Measurements from ENCODE around the gene PLEKHG5.
A peak's percentile ranks its signal among the peaks of the same experiment; 100 is the strongest.
"Not testable (repeated sequence)": the region's sequence is repeated elsewhere in the genome, so short reads cannot be mapped to it uniquely, and the experiment has no call there.

Gene PLEKHG5

GRCh38 chr1:6445062-6445763 is 46.3 kb downstream of the PLEKHG5 start:
- no peak for DNase-seq

DNA sequence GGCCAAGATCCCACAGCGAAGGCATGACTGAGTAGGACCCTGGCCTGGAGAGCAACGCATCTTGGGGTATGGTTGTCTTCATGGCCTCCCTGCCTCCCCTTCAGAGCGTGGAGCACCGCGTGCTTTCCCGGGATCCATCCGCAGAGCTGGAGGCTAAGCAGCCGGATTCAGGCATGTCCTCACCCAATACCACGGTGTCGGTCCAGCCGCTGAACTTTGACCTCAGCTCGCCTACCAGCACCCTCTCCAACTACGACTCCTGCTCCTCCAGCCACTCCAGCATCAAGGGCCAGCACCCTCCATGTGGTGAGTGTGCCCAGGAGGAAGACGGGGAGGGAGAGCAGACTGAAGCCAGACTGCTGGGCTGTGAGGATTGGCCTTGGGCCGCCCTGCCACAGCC is 47.1 kb downstream of the PLEKHG5 start:
- DNase-seq: no peak

- DNase-seq: no peak
These were observed 47.9 kb downstream of the PLEKHG5 start for GRCh38 chr1:6443339-6444115.

DNA sequence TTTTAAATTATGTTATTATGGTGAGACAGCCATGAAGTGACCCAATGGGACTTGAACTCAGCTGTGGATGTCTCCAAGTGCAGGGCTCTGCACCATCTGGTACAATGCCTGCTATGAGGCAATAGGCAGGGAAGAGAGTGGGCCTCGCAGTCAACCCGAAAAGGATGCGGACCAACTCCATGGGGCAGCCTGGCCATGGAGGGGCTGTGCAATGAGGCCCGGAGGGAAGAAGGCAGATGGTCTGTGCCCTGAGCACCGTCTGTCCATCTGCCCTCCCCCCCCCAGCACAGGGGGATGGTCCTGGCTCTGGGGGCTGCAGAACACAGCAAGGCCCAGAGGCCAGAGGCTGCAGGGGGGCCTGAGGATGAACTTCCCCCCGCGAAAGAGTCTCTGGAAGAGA is 49.9 kb downstream of the PLEKHG5 start:
- DNase-seq: no peak

- peak; percentile 62 for DNase-seq
These were observed 51.0 kb downstream of the PLEKHG5 start for GRCh38 chr1:6440198-6441126.

DNA sequence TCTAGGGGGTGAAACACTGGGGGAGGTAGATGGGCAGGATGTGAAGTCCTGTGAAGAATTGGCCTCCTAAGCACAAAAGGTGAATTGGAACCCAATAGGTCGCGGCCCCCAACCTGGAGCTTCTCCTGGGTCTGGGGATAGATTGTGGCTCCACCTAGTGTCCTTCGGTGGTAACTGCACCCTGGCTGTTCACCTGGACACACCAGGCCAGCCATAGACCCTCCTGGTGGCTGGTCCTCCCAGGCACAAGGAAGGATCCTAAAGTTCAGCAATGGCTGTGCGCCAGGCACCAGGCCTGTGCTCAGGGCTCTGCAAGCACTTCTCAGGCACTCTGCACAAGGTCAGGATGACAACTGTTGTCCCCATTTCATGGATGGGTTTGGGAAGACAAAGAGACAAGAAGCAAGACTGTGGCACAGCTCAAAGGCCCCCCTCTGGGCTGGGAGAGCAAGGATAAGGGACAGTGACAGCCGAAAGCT is 53.4 kb downstream of the PLEKHG5 start:
- peak; percentile 72 for DNase-seq

GRCh38 chr1:6437012-6437700 is 54.3 kb downstream of the PLEKHG5 start:
- peak; percentile 72 for DNase-seq

GRCh38 chr1:6436277-6436676 is 55.2 kb downstream of the PLEKHG5 start:
- DNase-seq: not testable (repeated sequence)

DNA sequence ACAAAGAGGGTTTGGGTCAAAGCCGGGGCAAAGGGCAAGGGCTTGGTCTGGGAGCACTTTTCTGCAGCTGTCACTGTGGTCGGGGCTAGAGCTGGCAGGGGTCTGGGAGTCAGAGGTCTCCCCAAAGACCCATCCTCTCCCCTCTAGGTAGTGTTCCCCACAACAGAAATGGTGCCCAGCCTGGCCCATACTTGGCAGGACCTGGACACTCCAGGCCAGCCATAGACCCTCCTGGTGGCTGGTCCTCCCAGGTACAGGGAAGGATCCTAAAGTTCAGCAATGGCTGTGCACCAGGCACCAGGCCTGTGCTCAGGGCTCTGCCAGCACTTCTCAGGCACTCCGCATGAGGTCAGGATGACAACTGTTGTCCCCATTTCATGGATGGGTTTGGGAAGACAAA is 55.9 kb downstream of the PLEKHG5 start:
- no peak for DNase-seq

- DNase-seq: no peak
These were observed 56.3 kb downstream of the PLEKHG5 start for GRCh38 chr1:6435129-6435528.

DNA sequence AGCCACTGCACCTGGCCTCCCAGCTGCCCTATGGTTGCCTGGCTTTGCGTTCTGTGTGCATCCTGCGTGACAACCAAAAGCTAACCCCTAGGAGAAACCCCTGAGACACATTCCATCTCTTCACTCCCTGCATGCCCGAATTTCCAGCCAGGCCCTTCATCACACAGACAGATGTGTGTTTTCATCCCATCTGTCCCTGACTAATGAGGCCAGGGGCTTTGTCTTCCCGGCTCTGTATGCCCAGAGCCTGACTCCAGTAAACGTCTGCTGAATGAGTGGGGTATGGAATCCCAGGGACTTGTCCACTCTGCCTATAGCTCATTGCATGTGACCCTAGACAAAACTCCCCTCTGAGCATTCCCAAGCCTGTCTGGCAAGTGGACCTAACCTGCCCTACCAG is 57.3 kb downstream of the PLEKHG5 start:
- no peak for DNase-seq

GRCh38 chr1:6431645-6432579 is 59.6 kb downstream of the PLEKHG5 start:
- DNase-seq: not testable (repeated sequence)

DNA sequence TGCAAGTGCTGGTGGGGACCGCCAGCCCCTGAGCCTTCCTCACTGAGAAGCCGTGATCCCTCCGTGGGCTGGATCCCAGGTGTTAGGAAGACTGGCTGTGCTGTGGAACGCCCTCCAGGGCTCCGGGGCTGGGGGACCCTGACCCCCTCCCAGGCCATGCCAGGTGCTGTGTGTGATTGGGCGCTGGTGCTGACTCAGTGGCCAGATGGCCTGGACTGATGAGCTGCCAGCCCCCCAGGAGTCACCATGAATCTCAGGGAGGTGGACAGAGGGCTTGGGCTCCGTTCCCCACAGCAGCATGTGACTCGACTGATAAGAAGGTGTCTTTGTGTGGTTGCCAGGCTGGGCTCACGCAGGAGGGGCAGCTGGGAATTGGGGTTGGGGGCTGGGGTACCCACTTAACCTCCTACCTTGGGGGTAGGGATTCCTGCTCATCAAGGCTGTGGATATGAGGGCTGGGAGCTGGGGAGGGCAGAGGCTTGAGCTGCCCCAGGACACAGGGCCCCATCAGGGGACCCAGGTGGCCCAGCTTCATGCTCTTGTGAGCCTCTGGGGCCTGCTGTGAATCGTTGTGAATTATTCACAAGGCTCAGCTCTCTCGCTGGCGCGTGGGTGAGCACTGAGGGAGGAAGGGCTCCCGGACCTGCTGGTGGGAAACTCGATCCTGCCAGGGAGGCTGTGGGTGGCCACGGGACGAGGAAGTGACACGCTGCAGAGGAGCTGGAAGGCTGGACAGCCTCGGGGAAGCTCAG is 61.6 kb downstream of the PLEKHG5 start:
- not testable (repeated sequence) for DNase-seq

DNA sequence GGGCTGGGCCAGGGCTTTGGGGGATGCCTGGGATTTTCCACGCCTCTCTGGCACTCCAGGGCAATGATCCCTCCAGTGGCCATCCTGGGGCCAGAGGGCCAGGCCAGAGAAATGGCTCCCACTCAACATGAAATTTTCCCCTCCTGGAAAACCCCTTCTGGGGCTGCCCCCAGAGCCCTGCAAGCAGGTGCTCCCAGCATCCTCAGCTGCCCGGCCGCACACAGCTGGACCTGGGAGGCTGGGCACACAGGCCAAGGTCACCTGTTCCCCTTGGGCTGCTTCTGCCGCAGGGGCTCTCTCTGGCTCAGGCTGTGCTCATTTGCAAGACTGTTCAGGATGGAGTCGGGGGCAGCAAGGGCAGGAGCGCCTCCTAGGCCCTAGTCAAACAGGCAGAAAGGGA is 63.0 kb downstream of the PLEKHG5 start:
- DNase-seq: not testable (repeated sequence)

- no peak for DNase-seq
These were observed 63.8 kb downstream of the PLEKHG5 start for GRCh38 chr1:6427441-6428390.

DNA sequence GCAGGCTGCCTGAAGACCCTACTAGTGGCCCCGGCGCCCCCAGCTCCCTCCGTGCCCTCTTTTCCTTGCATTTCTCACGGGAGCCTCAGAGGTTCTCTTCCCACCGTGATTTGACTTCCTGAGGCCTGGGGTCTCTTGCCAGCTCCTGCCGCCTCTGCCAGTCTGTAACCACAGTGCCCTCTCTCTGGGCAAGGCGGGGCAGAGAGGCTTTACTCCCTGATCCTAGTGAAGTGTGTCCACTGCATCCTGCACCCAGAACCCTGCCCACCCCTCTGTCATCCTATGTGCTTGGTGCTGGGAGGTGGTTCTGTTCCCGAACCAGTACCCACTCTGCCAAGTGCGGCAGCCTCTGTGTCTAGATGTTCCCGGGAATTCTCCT is 64.5 kb downstream of the PLEKHG5 start:
- no peak for DNase-seq

DNA sequence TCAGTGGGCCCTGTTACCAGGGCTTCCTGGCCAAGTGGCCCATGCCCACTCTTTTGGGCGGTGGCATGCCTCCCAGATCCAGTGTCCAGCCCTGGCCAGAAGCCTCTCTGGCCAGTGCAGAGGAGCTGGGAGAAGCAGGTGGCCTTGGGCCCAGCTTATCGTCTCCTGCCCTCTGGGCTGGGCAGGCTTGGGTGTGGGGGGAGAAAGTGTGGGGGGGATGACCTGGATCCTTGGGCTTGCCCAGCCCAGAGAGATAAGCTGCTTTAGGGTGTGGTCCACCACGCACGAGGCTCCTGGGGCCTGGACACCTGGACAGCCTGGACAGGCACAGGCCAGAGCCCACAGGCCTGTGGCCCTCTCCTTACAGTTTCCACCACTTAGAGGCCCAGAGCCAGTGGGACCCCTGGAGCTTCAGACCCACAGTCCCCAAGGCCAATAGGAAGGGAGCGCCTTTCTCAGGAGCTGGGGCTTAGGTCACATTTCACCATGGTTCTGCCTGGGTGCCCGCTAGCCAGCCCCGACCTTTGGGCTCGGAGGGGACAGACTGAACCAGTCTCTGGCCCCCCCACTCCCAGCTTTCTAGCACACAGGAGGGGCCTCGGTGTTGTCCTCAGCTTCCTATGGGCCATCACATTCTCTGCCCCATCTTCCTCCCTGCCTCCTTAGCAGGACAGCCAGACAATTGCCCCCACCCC is 65.0 kb downstream of the PLEKHG5 start:
- DNase-seq: no peak

- no peak for DNase-seq
These were observed 65.8 kb downstream of the PLEKHG5 start for GRCh38 chr1:6425658-6426057.

All from NCI-H1105 treated with DMSO at 0.1 percent for 48 hours (cell line).